Caco-2 (cell line): ENCODE data around the gene PKP3. TPM values are rescaled to one million over a fixed set of nuclear protein-coding genes. Genes with fewer than 3 reads are reported as not detected.

Experiments used
- BruUV-seq: library from RNA; stranded (reverse); fragments of 400-500 nt; replicated peaks from 2 replicates; lab custom pipeline; 2021; lab: Mats Ljungman, UMichigan
- CTCF ChIA-PET: fragments of 300-600 bp; sonication (Branson Sonifier 250); formaldehyde crosslinking; loops from one replicate; lab custom pipeline; 2022; ENCODE audit warnings: antibody characterized with exemption; lab: Charles Lee
- POLR2A ChIA-PET: fragments of 300-600 bp; sonication (Branson Sonifier 250); formaldehyde crosslinking; loops from one replicate; lab custom pipeline; 2022; ENCODE audit warnings: antibody characterized with exemption; lab: Charles Lee
- DNase-seq, 2 experiments: peaks; one replicate each; pipeline versions ENCODE4 v3.0.0 to v3.0.0-alpha.2; 2020 to 2022
- H3K27me3 ChIP-seq: replicated peaks from 2 replicates; pipeline ENCODE4 v1.6.0; 2011; ENCODE audit warnings: low read length; ENCODE audit not compliant: control insufficient read depth, insufficient read depth
- H3K36me3 ChIP-seq: 2 replicates; pipeline ENCODE4 v1.5.1; 2011; ENCODE audit warnings: low read length; ENCODE audit not compliant: control insufficient read depth, insufficient read depth
- H3K4me1 ChIP-seq: fragments of 250-450 bp; sonication (Bioruptor Pico); 2 replicates; pipeline ENCODE4 v1.5.1; 2020; ENCODE audit warnings: mild to moderate bottlenecking
- H3K4me3 ChIP-seq: 2 replicates; pipeline ENCODE4 v1.5.1; 2011; ENCODE audit warnings: low read depth, mild to moderate bottlenecking, control low read depth, low read length
- H3K9me3 ChIP-seq: fragments of 250-450 bp; sonication (Bioruptor Pico); 2 replicates; pipeline ENCODE4 v1.5.1; 2020; ENCODE audit warnings: mild to moderate bottlenecking, moderate library complexity
- H3K27ac Mint-ChIP-seq: one replicate; pipeline ENCODE4 v1.8.0; 2022; ENCODE audit warnings: mixed read lengths; ENCODE audit not compliant: unreplicated experiment
- H3K27me3 Mint-ChIP-seq: one replicate; pipeline ENCODE4 v1.8.0; 2022; ENCODE audit warnings: mixed read lengths; ENCODE audit not compliant: insufficient read depth, unreplicated experiment
- H3K36me3 Mint-ChIP-seq: one replicate; pipeline ENCODE4 v1.8.0; 2022; ENCODE audit warnings: mild to moderate bottlenecking, mixed read lengths; ENCODE audit not compliant: insufficient read depth, unreplicated experiment
- H3K4me1 Mint-ChIP-seq: one replicate; pipeline ENCODE4 v1.8.0; 2022; ENCODE audit warnings: low read depth, mixed read lengths; ENCODE audit not compliant: unreplicated experiment
- H3K4me3 Mint-ChIP-seq: one replicate; pipeline ENCODE4 v1.8.0; 2022; ENCODE audit warnings: mild to moderate bottlenecking, moderate library complexity, mixed read lengths; ENCODE audit not compliant: unreplicated experiment
- H3K9me3 Mint-ChIP-seq: one replicate; pipeline ENCODE4 v1.8.0; 2022; ENCODE audit warnings: mixed read lengths; ENCODE audit not compliant: unreplicated experiment
- intact Hi-C: fragments of 100-400 bp; cut with micrococcal nuclease; formaldehyde crosslinking; loops from one replicate; pipeline ENCODE4 v1.10.0; 2022; ENCODE audit not compliant: unreplicated experiment
- total RNA-seq: library from RNA; stranded (reverse); gene quantifications from 2 replicates; pipeline ENCODE4 v1.2.3, GENCODE V29; 2022
- TF ChIP-seq, protein P1 (sequence below), 2 experiments: fragments of 200-600 bp in 1 of 2; IDR thresholded peaks; 1 replicate in 1 of 2; 2 replicates in 1 of 2; pipeline versions ENCODE4 v1.5.1 to v1.8.0; 2011 to 2022; ENCODE audit warnings: antibody characterized with exemption in 1 of 2, control low read depth in 1 of 2, inconsistent platforms in 1 of 2, low read depth in 1 of 2, low read length in 1 of 2, mild to moderate bottlenecking in 1 of 2, moderate library complexity in 1 of 2; ENCODE audit not compliant: insufficient read depth in 1 of 2, severe bottlenecking in 1 of 2, unreplicated experiment in 1 of 2

The PKP3 gene
- total RNA-seq, 1 experiment from 2014 or later = 149 TPM

- BruUV-seq = no TSS peak
- no peaks in the 10 kb centered on the region for H3K27me3 Mint-ChIP-seq
- ChIA-PET POLR2A (no interaction called here), CTCF (no interaction called here)
- peak overlapping the region; percentile 28 for H3K4me3 Mint-ChIP-seq
- peaks cover 18% of the 10 kb centered on the region for H3K4me1 ChIP-seq
- TF ChIP-seq, protein P1, sequence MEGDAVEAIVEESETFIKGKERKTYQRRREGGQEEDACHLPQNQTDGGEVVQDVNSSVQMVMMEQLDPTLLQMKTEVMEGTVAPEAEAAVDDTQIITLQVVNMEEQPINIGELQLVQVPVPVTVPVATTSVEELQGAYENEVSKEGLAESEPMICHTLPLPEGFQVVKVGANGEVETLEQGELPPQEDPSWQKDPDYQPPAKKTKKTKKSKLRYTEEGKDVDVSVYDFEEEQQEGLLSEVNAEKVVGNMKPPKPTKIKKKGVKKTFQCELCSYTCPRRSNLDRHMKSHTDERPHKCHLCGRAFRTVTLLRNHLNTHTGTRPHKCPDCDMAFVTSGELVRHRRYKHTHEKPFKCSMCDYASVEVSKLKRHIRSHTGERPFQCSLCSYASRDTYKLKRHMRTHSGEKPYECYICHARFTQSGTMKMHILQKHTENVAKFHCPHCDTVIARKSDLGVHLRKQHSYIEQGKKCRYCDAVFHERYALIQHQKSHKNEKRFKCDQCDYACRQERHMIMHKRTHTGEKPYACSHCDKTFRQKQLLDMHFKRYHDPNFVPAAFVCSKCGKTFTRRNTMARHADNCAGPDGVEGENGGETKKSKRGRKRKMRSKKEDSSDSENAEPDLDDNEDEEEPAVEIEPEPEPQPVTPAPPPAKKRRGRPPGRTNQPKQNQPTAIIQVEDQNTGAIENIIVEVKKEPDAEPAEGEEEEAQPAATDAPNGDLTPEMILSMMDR (IDR thresholded peaks at IDR 0.05; ENCODE audit: insufficient read depth in 1 of 2, low read depth in 1 of 2, low read length in 1 of 2, severe bottlenecking in 1 of 2, unreplicated experiment in 1 of 2) = no peak
- H3K36me3 ChIP-seq = no peaks in the 10 kb centered on the region; the same call in none of the 2 replicates
- H3K36me3 Mint-ChIP-seq = peaks cover 20% of the 10 kb centered on the region
- H3K27ac Mint-ChIP-seq = peak overlapping the region; percentile 58
- intact Hi-C loops = no loop called here
- no peaks in the 10 kb centered on the region for H3K9me3 ChIP-seq
- no peak overlapping the region for H3K4me3 ChIP-seq
- H3K27me3 ChIP-seq = no peaks in the 10 kb centered on the region
- H3K4me1 Mint-ChIP-seq = peaks cover 8% of the 10 kb centered on the region
- peak; percentile 38 to 66 for DNase-seq
- no peaks in the 10 kb centered on the region for H3K9me3 Mint-ChIP-seq
Measured at GRCh38 chr11:373716-374551, 20.1 kb upstream of the PKP3 start.

GRCh38 chr11:375065-376025 is 18.7 kb upstream of the PKP3 start:
- H3K4me3 ChIP-seq = no peak overlapping the region
- Mint-ChIP-seq H3K4me3 (no peak overlapping the region), H3K9me3 (no peaks in the 10 kb centered on the region), H3K4me1 (peaks cover 8% of the 10 kb centered on the region), H3K36me3 (peaks cover 28% of the 10 kb centered on the region), H3K27ac (no peak overlapping the region), H3K27me3 (no peaks in the 10 kb centered on the region)
- H3K4me1 ChIP-seq = peaks cover 15% of the 10 kb centered on the region
- no peaks in the 10 kb centered on the region for H3K9me3 ChIP-seq
- no peaks in the 10 kb centered on the region for H3K27me3 ChIP-seq
- BruUV-seq = no TSS peak
- POLR2A ChIA-PET = no interaction called here
- CTCF ChIA-PET = no interaction called here
- intact Hi-C loops = no loop called here
- DNase-seq = no peak
- no peaks in the 10 kb centered on the region; the same call in none of the 2 replicates for H3K36me3 ChIP-seq
- TF ChIP-seq, protein P1 (IDR thresholded peaks at IDR 0.05; ENCODE audit: insufficient read depth in 1 of 2, low read depth in 1 of 2, low read length in 1 of 2, severe bottlenecking in 1 of 2, unreplicated experiment in 1 of 2) = no peak

DNA sequence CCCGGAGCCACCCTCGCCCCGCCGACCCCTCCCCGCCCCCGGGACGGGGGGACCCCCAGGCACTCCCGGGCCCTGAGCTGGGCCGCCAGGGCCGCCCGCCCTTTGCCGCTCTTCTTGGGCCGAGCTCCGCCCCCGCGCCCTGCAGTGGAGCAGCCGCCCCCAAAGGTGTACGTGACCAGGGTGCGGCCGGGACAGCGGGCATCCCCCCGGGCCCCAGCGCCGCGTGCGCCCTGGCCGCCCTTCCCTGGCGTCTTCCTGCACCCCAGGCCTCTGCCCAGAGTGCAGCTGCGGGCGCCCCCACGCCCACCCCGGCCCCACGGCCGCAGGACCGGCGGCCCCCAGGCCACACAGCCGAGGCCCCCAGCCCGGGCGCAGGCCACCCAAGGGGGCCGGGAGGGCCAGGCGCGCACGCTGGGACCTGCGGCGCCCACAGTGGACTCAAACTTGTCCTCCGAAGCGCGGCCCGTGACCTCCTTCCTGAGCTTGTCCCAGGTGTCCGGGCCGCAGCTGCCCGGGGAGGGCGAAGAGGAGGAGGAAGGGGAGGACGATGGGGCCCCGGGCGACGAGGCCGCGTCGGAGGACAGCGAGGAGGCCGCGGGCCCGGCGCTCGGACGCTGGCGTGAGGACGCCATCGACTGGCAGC is 17.4 kb upstream of the PKP3 start:
- intact Hi-C loops = no loop called here
- Histone ChIP-seq H3K36me3 (no peaks in the 10 kb centered on the region; the same call in none of the 2 replicates), H3K27me3 (no peaks in the 10 kb centered on the region), H3K4me1 (peaks cover 17% of the 10 kb centered on the region), H3K9me3 (no peaks in the 10 kb centered on the region), H3K4me3 (no peak overlapping the region)
- Mint-ChIP-seq H3K4me1 (peaks cover 8% of the 10 kb centered on the region), H3K27me3 (no peaks in the 10 kb centered on the region), H3K27ac (no peak overlapping the region), H3K4me3 (no peak overlapping the region), H3K9me3 (no peaks in the 10 kb centered on the region), H3K36me3 (peaks cover 26% of the 10 kb centered on the region)
- TF ChIP-seq, protein P1 (IDR thresholded peaks at IDR 0.05; ENCODE audit: insufficient read depth in 1 of 2, low read depth in 1 of 2, low read length in 1 of 2, severe bottlenecking in 1 of 2, unreplicated experiment in 1 of 2) = no peak
- no peak for DNase-seq
- no TSS peak for BruUV-seq
- CTCF ChIA-PET = no interaction called here
- POLR2A ChIA-PET = no interaction called here
